GM23248 (cell line): Measurements from ENCODE around the gene PPM1L. TPM values are rescaled to one million over a fixed set of nuclear protein-coding genes. Genes with fewer than 3 reads are reported as not detected.

Experiments used
- DNase-seq: peaks from one replicate; pipeline ENCODE4 v3.0.0-alpha.2; 2015
- H2AFZ ChIP-seq: fragments of 200-600 bp; sonication (generic); 2 replicates; pipeline ENCODE4 v1.6.1; 2016; ENCODE audit warnings: antibody characterized with exemption
- H3F3A ChIP-seq: fragments of 200-600 bp; sonication (generic); 2 replicates; pipeline ENCODE4 v1.6.1; 2016; ENCODE audit warnings: mild to moderate bottlenecking, antibody characterized with exemption, mixed run types; ENCODE audit not compliant: insufficient read depth
- H3K27ac ChIP-seq: fragments of 200-600 bp; sonication (generic); 2 replicates; pipeline ENCODE4 v1.5.1; 2016; ENCODE audit warnings: mild to moderate bottlenecking
- H3K27me3 ChIP-seq: fragments of 200-600 bp; sonication (generic); replicated peaks from 2 replicates; pipeline ENCODE4 v1.6.1; 2016; ENCODE audit warnings: mild to moderate bottlenecking; ENCODE audit not compliant: insufficient read depth
- H3K36me3 ChIP-seq: fragments of 200-600 bp; sonication (generic); 2 replicates; pipeline ENCODE4 v1.6.1; 2016; ENCODE audit warnings: low read depth, mild to moderate bottlenecking
- H3K4me1 ChIP-seq: fragments of 200-600 bp; sonication (generic); 2 replicates; pipeline ENCODE4 v1.6.1; 2016; ENCODE audit warnings: mild to moderate bottlenecking; ENCODE audit not compliant: insufficient read depth
- H3K4me2 ChIP-seq: fragments of 200-600 bp; sonication (generic); one replicate; pipeline ENCODE4 v1.6.1; 2016; ENCODE audit warnings: mild to moderate bottlenecking; ENCODE audit not compliant: unreplicated experiment
- H3K4me3 ChIP-seq: fragments of 200-600 bp; sonication (generic); 2 replicates; pipeline ENCODE4 v1.5.1; 2016; ENCODE audit warnings: mild to moderate bottlenecking
- H3K79me2 ChIP-seq: fragments of 200-600 bp; sonication (generic); 2 replicates; pipeline ENCODE4 v1.6.1; 2016; ENCODE audit warnings: mild to moderate bottlenecking; ENCODE audit not compliant: insufficient read depth
- H3K9ac ChIP-seq: fragments of 200-600 bp; sonication (generic); 2 replicates; pipeline ENCODE4 v1.6.1; 2016; ENCODE audit warnings: mild to moderate bottlenecking
- H3K9me2 ChIP-seq: fragments of 200-600 bp; sonication (generic); 2 replicates; pipeline ENCODE4 v1.6.1; 2016; ENCODE audit warnings: mixed run types, mild to moderate bottlenecking, moderate library complexity; ENCODE audit not compliant: insufficient read depth
- H3K9me3 ChIP-seq: fragments of 200-600 bp; sonication (generic); one replicate; pipeline ENCODE4 v1.6.1; 2017; ENCODE audit warnings: low read depth
- H4K20me1 ChIP-seq: fragments of 200-600 bp; sonication (generic); 2 replicates; pipeline ENCODE4 v1.6.0; 2016; ENCODE audit not compliant: insufficient read depth
- EZH2 ChIP-seq: fragments of 200-600 bp; sonication (generic); IDR thresholded peaks from 2 replicates; pipeline ENCODE4 v1.6.1; 2018; ENCODE audit warnings: antibody characterized with exemption, mild to moderate bottlenecking; ENCODE audit not compliant: insufficient read depth, poor library complexity, severe bottlenecking
- EZH2phosphoT487 ChIP-seq: fragments of 200-600 bp; sonication (generic); IDR thresholded peaks from 2 replicates; pipeline ENCODE4 v1.6.1; 2018; ENCODE audit warnings: antibody characterized with exemption, moderate library complexity, mild to moderate bottlenecking, low read depth; ENCODE audit not compliant: insufficient read depth
- WGBS, 2 experiments: methylation state at CpG; one replicate each; pipeline ENCODE4 v1.1.6; 2015 to 2017; ENCODE audit warnings: low lambda C conversion rate in 2 of 2, low coverage in 1 of 2; ENCODE audit errors: missing lambda C conversion rate in 2 of 2; 5-methylcytosine and 5-hydroxymethylcytosine counted together
- in situ Hi-C: fragments of 300-500 bp; cut with MboI; formaldehyde crosslinking; loops from 2 replicates; pipeline ENCODE4 v1.15.0; 2020
- polyA plus RNA-seq: library from polyadenylated mRNA; unstranded; fragments of >200 nt; fragmentation: Nextera tagmentation; extraction: Ambion mirVana; gene quantifications from 2 replicates; pipeline ENCODE4 v1.2.1, GENCODE V29; 2016
- total RNA-seq: library from RNA; depleted of rRNA; stranded (reverse); fragments of >200 nt; shearing (Covaris generic); gene quantifications from 2 replicates; pipeline ENCODE4 v1.2.3, GENCODE V29; 2014

The PPM1L gene
- total and polyA plus RNA-seq, 2 experiments from 2014 or later: under 0.01 to 0.26 TPM

- Histone ChIP-seq H3K4me3 (no peak overlapping the region), H3K9ac (no peak overlapping the region), H3F3A (no peaks in the 10 kb centered on the region), H3K4me2 (peak overlapping the region; percentile 50), H3K9me2 (no peaks in the 10 kb centered on the region), H3K36me3 (no peaks in the 10 kb centered on the region), H3K79me2 (no peaks in the 10 kb centered on the region), H3K4me1 (peaks cover 16% of the 10 kb centered on the region), H3K27ac (0 out of 2 replicates have a peak overlapping the region, but pooled peaks have one; percentile 16), H3K27me3 (no peaks in the 10 kb centered on the region), H2AFZ (no peak overlapping the region; the same call in 1 of the 2 replicates), H4K20me1 (no peaks in the 10 kb centered on the region), H3K9me3 (no peaks in the 10 kb centered on the region)
- WGBS, 2 experiments: 92 to 93% methylated on average over 9 of the region's 9 CpGs
- TF ChIP-seq EZH2phosphoT487 (no peak), EZH2 (no peak)
- no peak for DNase-seq
- in situ Hi-C loops: no loop called here
Measured at GRCh38 chr3:161070252-161070930, 314.4 kb downstream of the PPM1L start.

GRCh38 chr3:161070980-161071663, 315.1 kb downstream of the PPM1L start:
- DNase-seq: no peak
- Histone ChIP-seq H3K27me3 (no peaks in the 10 kb centered on the region), H3K9me2 (no peaks in the 10 kb centered on the region), H3K36me3 (no peaks in the 10 kb centered on the region), H2AFZ (no peak overlapping the region), H3K27ac (no peak overlapping the region), H3F3A (no peaks in the 10 kb centered on the region), H4K20me1 (no peaks in the 10 kb centered on the region), H3K9me3 (no peaks in the 10 kb centered on the region), H3K4me2 (no peak overlapping the region), H3K4me3 (no peak overlapping the region), H3K9ac (no peak overlapping the region), H3K4me1 (peaks cover 16% of the 10 kb centered on the region), H3K79me2 (no peaks in the 10 kb centered on the region)
- no peak for TF ChIP-seq EZH2
- no peak for TF ChIP-seq EZH2phosphoT487
- 42 to 51% methylated on average over 6 of the region's 6 CpGs for WGBS, 2 experiments
- in situ Hi-C loops: no loop called here

GRCh38 chr3:161072211-161072621, 316.2 kb downstream of the PPM1L start:
- peaks cover 16% of the 10 kb centered on the region for H3K4me1 ChIP-seq
- TF ChIP-seq EZH2: no peak
- TF ChIP-seq EZH2phosphoT487: no peak
- no peak overlapping the region for H3K4me2 ChIP-seq
- H3K4me3 ChIP-seq: no peak overlapping the region
- no peaks in the 10 kb centered on the region for H3K9me2 ChIP-seq
- H3K9ac ChIP-seq: no peak overlapping the region
- H3K79me2 ChIP-seq: no peaks in the 10 kb centered on the region
- H4K20me1 ChIP-seq: no peaks in the 10 kb centered on the region
- no peaks in the 10 kb centered on the region for H3K36me3 ChIP-seq
- no peak overlapping the region for H2AFZ ChIP-seq
- WGBS, 2 experiments: 11 to 19% methylated on average over 1 of the region's 1 CpG
- no peak for DNase-seq
- in situ Hi-C loops: no loop called here
- no peaks in the 10 kb centered on the region for H3K27me3 ChIP-seq
- no peak overlapping the region for H3K27ac ChIP-seq
- no peaks in the 10 kb centered on the region for H3F3A ChIP-seq
- H3K9me3 ChIP-seq: no peaks in the 10 kb centered on the region

GRCh38 chr3:161072751-161073150, 316.7 kb downstream of the PPM1L start:
- Histone ChIP-seq H3K36me3 (no peaks in the 10 kb centered on the region), H3K27ac (no peak overlapping the region), H3K9me3 (no peaks in the 10 kb centered on the region), H3K4me3 (no peak overlapping the region), H3K79me2 (no peaks in the 10 kb centered on the region), H2AFZ (no peak overlapping the region), H3F3A (no peaks in the 10 kb centered on the region), H3K4me1 (peaks cover 16% of the 10 kb centered on the region), H3K9ac (no peak overlapping the region), H3K27me3 (no peaks in the 10 kb centered on the region), H3K9me2 (no peaks in the 10 kb centered on the region), H3K4me2 (no peak overlapping the region), H4K20me1 (no peaks in the 10 kb centered on the region)
- no peak for DNase-seq
- in situ Hi-C loops: no loop called here
- TF ChIP-seq EZH2phosphoT487: no peak
- no peak for TF ChIP-seq EZH2
